NB4 (cell line): Measurements from ENCODE around the gene GUSB.
"Not testable (repeated sequence)": the region's sequence is repeated elsewhere in the genome, so short reads cannot be mapped to it uniquely, and the experiment has no call there.

Experiments
- DNase-seq: peaks from one replicate; pipeline ENCODE4 v3.0.0; 2010; ENCODE audit warnings: low read depth
- H3K4me3 ChIP-seq: one replicate; pipeline ENCODE4 v1.5.1; 2011; ENCODE audit warnings: mild to moderate bottlenecking, low read depth, low read length, moderate library complexity
- MYC ChIP-seq: IDR thresholded peaks from 2 replicates; pipeline ENCODE4 v1.6.1; 2011; ENCODE audit warnings: low read depth, low read length
- POLR2A ChIP-seq: IDR thresholded peaks from 2 replicates; pipeline ENCODE4 v1.6.1; 2011; ENCODE audit warnings: mild to moderate bottlenecking; ENCODE audit not compliant: insufficient read length; ENCODE audit errors: extremely low read depth
- TF ChIP-seq, protein P1 (sequence below): IDR thresholded peaks from one replicate; pipeline ENCODE4 v1.5.1; 2012; ENCODE audit warnings: low read depth, low read length
- TF ChIP-seq, protein P2 (sequence below): IDR thresholded peaks from 2 replicates; pipeline ENCODE4 v1.6.1; 2011; ENCODE audit warnings: low read depth, low read length

Gene GUSB

GRCh38 chr7:65992526-65992925 lies 10.5 kb upstream of the GUSB start:
- DNase-seq, result no peak
- TF ChIP-seq, protein P1, sequence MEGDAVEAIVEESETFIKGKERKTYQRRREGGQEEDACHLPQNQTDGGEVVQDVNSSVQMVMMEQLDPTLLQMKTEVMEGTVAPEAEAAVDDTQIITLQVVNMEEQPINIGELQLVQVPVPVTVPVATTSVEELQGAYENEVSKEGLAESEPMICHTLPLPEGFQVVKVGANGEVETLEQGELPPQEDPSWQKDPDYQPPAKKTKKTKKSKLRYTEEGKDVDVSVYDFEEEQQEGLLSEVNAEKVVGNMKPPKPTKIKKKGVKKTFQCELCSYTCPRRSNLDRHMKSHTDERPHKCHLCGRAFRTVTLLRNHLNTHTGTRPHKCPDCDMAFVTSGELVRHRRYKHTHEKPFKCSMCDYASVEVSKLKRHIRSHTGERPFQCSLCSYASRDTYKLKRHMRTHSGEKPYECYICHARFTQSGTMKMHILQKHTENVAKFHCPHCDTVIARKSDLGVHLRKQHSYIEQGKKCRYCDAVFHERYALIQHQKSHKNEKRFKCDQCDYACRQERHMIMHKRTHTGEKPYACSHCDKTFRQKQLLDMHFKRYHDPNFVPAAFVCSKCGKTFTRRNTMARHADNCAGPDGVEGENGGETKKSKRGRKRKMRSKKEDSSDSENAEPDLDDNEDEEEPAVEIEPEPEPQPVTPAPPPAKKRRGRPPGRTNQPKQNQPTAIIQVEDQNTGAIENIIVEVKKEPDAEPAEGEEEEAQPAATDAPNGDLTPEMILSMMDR, result no peak
- TF ChIP-seq POLR2A (no peak), MYC (no peak)
- TF ChIP-seq, protein P2, sequence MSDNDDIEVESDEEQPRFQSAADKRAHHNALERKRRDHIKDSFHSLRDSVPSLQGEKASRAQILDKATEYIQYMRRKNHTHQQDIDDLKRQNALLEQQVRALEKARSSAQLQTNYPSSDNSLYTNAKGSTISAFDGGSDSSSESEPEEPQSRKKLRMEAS, result no peak
- no peak overlapping the region for H3K4me3 ChIP-seq

- not testable (repeated sequence) for DNase-seq, H3K4me3 ChIP-seq
These were observed 9.8 kb upstream of the GUSB start for GRCh38 chr7:65991829-65992228.

DNA sequence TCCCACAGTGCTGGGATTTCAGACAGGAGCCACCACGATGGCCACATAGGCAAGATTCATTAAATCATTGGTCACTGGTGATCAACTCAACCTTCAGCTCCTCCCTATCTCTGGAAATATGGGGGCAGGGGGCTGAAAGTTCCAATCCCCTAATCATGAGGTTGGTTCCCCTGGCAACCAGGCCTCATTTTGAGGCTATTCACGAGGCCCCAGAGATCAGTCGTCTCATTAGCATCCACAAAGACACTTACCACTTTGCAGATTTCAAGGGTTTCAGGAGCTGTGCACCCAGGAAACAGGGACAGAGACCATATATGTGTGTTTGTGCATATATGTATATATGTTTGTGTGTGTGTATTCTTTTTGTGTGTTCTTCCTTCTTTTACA lies 7.7 kb upstream of the GUSB start:
- TF ChIP-seq, protein P1, result no peak
- no peak for TF ChIP-seq MYC
- TF ChIP-seq, protein P2, result no peak
- TF ChIP-seq POLR2A, result no peak
- no peak overlapping the region for H3K4me3 ChIP-seq
- no peak for DNase-seq

DNA sequence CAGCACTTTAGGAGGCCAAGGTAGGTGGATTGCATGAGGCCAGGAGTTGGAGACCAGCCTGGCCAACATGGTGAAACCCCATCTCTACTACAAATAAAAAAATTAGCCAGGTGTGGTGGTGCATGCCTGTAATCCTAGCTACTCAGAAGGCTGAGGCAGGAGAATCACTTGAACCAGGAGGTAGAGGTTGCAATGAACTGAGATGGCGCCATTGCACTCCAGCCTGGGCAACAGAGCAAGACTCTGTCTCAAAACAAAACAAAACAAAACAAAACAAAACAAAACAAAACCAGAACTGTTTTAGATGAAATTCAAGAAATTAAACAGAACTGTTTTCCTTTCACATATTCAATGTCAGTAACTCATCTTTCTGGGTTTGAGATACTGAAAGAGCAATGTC lies 6.5 kb upstream of the GUSB start:
- not testable (repeated sequence) for DNase-seq, H3K4me3 ChIP-seq

- TF ChIP-seq, protein P1, result no peak
- TF ChIP-seq, protein P2, result no peak
- TF ChIP-seq POLR2A, result no peak
- DNase-seq, result no peak
- no peak overlapping the region for H3K4me3 ChIP-seq
These were observed 6.1 kb upstream of the GUSB start for GRCh38 chr7:65988084-65988483.

DNA sequence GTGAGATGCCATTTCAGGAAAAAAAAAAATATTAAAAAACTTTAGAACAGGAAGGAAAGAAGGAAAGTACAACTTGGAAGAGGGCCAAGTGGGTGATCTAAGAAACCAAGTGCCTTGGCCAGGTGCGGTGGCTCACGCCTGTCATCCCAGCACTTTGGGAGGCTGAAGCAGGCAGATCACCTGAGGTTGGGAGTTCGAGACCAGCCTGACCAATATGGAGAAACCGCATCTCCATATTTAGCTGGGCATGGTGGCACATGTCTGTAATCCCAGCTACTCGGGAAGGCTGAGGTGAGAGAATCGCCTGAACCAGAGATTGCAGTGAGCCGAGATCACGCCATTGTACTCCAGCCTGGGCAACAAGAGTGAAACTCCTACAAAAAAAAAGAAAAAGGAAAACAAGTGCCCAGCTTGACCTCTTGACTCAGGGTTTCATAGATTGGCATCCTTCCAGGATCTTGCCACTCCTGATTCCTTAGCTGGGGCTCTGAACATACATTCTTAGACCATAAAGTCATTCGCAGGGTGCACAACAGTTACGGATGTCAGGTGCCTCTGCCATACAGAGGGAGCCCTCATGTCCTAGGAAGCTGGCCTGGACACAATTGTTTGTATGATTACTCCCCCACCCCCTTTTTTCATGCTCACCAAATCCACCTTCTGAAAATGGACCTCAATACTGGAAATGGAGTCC lies 2.1 kb upstream of the GUSB start:
- TF ChIP-seq POLR2A, result no peak
- no peak for DNase-seq
- no peak overlapping the region for H3K4me3 ChIP-seq

- TF ChIP-seq POLR2A (no peak), MYC (no peak)
- TF ChIP-seq, protein P1, result no peak
- TF ChIP-seq, protein P2, result no peak
- peak overlapping the region; percentile 83 for H3K4me3 ChIP-seq
- peak; percentile 90 for DNase-seq
These were observed 1.3 kb downstream of the GUSB start for GRCh38 chr7:65980478-65981250.
